GM21619 (cell line): ENCODE results near the gene ABHD10.

Experiments
- ATAC-seq: cut with Tn5 transposase; IDR thresholded peaks from one replicate; pipeline ENCODE4 v1.9.1; 2021; ENCODE audit not compliant: unreplicated experiment

The ABHD10 gene

GRCh38 chr3:111978583-111979433 is at the start of gene ABHD10:
ABHD10 (plus strand) TSS chr3:111979026; CDS start chr3:111979062, 36 bp downstream.
- ATAC-seq, result peak; percentile 96

DNA sequence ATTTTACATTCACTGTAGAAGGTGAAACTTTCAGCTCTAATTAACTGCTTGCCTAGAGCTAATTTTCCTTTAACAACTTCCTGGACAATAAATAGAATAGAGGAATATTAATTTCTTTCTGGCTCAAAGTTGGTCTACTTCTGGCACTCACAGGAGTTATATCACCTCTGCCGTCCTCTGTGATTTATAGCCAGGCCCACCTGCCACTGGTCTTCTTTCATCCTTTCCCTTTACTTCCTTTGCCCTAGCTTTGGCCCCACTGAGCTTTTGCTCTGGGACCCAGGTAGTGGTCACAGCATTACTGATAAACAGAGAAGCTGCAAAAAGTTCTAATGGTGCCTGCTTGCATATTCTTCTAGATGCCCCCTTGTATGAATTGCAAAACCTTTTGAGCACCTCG is 49.3 kb upstream of the ABHD10 start:
- no peak for ATAC-seq

DNA sequence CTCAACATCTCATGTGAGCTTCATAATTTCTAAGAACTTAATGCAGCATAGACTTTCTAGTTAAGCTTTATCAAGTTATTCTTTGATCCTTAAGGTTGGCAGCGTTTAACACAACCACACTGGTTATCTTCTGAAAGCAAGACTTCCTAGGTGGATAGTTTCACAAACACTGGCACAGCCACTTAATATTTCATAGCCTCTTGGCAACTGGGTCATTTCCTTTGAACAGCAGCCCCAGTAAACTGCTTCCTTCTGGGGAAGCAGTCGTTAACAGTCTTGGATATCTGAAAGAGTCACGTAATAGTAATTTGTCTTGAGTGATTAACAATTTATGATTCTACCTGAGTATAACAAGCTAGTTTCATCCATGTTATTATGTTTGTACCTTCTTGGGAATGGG is 45.9 kb upstream of the ABHD10 start:
- no peak for ATAC-seq

DNA sequence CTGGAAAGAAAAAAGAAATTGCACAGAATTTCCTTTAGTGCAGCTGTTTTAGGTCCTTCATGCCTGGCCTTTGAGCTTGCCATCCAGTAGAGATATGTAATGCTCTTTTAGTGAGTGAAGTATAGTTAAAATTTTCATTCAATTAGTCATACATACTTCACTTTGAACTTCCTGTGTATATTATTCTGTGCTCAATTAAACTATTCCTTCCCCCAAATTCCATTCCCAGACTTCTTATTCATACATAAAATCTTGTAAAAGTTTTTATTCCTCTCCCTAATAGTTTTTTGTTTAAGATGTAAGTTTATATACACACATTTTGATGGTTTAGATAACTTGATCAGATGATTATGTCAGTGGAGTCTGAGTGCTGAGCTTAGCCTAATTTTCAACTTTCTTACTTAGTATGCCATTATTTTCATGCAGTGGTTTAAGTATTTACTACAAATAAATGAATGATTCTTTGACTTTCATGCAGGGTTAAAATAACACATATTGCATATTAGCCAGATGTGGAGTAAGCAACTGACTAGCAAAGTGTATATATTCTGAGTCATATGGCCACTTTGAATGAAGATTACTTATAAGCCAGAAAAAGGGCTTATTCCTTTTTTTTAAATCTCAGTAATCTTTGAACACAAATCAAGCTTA is 42.5 kb upstream of the ABHD10 start:
- no peak for ATAC-seq

DNA sequence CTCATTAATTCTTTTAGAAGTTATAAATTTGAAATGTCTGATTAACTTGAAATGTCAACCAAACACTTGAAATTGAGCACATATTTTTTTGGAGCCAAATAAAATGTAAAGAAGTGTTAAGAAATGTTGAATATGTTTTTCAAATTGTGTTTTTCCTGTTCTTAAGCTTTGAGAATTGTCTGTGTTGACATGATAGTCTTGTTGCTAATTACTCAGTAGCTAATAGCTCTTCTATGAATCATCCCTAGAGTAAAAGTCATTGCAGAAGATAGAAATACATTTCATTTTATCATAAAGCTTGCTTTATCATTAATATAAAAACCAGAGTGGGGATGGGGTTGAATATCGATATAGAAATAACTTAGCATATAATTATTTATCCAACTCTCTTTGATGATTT is 41.9 kb upstream of the ABHD10 start:
- no peak for ATAC-seq

DNA sequence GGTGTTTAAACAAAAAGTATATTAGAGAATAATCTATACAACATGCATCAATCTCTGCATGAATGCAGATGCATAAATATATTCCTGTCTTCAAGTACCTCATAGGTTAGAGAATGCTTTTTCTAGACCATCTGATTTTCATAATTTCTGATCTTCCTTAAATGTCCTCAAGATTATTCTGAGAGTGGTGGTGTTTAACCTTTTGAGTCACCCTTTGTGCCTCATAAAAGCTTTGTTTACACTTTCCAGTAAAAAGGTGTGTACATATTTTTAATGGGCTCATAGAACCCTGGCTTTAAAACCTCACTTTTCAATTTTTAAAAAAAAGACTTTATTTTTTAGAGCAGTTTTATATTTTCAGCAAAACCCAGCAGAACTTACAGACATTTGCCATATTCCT is 41.0 kb upstream of the ABHD10 start:
- no peak for ATAC-seq

- no peak for ATAC-seq
Measured at GRCh38 chr3:111939873-111940272, 39.0 kb upstream of the ABHD10 start.

GRCh38 chr3:111943533-111943932 is 35.3 kb upstream of the ABHD10 start:
- no peak for ATAC-seq

GRCh38 chr3:111944372-111944771 is 34.5 kb upstream of the ABHD10 start:
- no peak for ATAC-seq

DNA sequence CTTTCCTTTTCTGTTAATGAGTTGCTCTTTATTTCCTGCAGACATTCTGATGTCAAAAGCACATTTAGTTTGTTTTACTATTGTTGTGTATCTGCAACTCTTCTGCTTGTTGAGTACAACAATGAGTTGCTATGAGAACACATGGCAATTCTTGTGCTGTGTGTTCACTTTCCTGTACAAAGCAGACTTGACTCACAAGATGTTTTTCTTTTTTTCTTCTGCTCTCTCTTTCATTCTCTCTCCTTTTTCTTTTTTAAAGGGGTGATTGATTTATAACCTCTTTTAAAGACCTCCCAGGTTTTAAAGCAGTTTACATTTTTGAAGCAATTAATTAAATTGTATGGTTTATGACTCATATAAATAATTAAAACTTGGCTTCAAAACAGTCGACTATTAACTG is 31.6 kb upstream of the ABHD10 start:
- ATAC-seq, result no peak

DNA sequence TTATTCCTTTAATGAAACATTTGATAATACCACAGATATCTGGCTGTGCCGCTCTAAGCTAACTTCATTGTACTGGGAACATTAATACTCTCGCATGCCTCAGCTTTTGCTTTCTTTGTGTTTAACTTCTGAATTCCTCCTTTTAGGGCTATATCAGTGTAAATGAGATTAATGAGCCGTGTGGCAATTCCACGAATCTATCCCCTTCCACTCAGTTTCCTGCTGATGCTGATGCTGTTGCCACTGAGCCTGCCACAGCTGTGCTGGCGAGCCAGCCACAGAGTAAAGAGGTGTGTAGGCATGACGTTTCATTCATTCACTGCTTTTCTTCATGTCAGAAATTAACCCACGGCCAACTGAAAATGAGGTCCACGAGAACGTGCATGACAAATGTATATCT is 30.0 kb upstream of the ABHD10 start:
- no peak for ATAC-seq

GRCh38 chr3:111949712-111950111 is 29.1 kb upstream of the ABHD10 start:
- no peak for ATAC-seq

- ATAC-seq, result no peak
Measured at GRCh38 chr3:111951032-111951431, 27.8 kb upstream of the ABHD10 start.

DNA sequence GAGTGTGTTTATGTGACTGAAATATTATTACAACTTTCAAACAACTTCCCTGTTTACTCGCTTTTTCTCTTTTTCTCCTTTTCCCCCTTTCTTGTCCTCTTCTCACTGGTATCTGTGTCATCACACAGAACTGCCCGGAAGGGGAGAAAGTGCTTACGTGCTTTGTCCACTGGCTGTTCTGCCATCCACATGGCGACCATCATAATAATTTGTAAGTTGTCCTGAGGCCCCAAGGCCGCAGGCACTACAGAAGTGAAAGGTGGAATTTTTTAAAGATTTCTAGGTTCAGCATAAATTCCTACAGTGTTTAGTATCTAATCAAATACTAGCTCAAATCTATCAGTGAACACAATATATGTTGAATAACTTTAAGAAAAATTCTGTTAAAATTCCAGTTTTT is 26.7 kb upstream of the ABHD10 start:
- no peak for ATAC-seq

DNA sequence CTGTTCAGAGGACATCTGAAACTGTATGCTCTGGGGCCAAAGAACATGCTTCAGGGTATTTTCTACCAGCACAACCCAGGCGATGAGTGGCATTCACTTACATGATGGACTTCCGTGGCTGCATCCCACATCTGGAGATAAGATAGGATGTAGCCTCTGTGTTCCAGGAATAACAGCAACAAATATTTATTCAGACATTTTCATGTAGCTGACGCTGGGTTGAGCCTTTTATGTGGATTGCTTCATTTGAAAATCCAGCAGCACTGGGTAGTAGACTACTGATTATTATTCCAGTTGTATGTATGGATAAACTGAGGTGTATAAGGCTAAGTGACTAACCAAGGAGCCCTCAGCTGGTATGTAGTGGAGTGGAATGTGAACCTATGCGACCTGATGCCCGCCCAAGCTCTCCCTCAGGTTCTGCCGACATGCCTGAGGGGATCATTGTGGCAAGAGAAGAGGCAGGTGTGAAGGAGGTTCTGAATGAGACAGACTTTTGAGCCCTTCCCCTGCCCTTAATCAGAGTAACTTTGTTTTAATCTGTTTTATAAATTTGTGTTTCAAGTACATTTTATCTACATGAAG is 25.9 kb upstream of the ABHD10 start:
- ATAC-seq, result no peak

DNA sequence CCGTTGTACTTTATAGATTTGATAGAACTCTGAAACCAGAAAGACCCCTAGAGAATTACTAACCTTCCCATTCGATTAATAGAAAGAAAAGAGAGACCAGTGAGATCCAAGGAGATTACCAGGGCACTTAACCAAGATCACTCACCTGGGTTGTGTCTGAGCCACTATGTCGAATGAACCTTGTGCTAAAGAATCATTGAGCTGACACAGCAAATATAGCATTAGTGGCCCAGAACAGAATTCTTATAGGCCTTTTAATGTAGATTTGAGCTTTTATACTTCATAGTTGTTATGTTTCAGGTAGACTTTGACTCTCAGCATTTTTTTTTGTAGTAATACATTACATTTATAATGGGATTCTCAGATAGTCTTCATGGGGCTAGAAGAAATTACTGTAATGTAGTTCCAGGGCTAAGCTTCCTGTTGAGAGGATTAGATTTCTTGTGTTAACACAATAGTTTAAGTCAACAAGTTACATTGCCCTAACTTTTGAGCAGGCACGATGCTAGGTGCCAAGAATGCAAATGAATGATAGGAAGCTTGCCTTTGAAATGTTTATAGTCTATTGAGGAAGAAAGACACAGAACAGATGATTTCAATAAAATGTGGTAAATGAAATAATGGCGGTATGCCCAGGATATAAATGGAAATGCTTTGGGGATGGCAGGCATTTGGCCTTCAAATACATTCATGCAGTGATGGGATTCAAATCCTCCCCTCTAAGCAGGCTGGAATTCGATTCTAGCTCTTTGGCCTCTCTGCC is 24.4 kb upstream of the ABHD10 start:
- no peak for ATAC-seq

DNA sequence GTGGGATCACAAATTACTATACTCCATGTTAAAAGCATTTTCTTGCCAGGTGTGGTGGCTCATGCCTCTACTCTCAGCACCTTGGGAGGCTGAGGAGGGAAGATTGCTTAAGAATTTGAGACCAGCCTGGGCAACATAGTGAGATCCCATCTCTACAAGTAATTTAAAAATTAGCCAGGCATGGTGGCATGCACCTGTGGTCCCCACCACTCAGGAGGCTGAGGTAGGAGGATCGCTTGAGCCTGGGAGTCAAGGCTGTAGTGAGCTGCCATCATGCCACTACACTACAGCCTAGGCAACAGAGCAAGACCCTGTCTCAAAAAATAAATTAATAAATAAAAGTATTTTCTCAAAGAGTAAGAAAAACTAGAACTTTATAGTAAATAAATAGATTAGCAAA is 22.9 kb upstream of the ABHD10 start:
- ATAC-seq, result no peak

- no peak for ATAC-seq
Measured at GRCh38 chr3:111956449-111956848, 22.4 kb upstream of the ABHD10 start.

DNA sequence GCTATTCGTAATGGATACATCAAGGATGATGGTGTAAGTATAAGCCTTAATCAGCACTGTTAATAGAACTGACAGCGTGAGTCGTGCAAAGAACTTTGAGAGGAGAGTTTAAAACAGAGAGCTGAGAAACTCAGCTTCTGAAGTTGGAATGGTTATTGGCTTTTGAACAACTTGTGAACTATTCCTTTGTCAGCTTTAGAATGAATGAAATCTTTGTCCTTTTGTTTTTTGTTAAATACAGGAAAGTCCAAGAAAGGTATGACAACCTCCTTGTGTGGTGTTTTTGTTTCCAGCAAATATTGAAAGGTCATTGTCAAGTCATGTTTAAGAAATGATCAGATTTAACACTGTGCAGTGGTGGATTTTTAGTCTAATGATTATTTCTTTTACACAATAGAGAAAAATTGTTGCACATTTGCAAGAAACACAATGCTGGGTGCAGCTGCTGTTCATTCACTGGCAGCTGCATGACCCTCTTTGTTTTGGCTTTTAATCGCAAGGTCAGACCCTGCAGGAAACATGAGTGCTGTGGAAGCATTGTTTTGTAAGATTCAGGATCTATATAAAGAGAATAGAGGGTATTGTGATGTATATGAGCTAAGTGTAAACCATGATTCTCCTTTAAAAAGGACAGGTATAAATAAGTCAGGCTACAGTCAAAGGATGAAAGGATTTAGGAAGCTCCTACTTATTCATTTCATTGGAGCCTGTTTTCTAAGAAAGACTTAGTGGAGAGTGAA is 21.7 kb upstream of the ABHD10 start:
- ATAC-seq, result no peak

- no peak for ATAC-seq
Measured at GRCh38 chr3:111961461-111962164, 17.2 kb upstream of the ABHD10 start.
